Chondrocyte (in vitro differentiated cells): ENCODE data around the gene NFIX. TPM values are rescaled to one million over a fixed set of nuclear protein-coding genes. Genes with fewer than 3 reads are reported as not detected.
A peak's percentile ranks its signal among the peaks of the same experiment; 100 is the strongest.
"Not testable (repeated sequence)": the region's sequence is repeated elsewhere in the genome, so short reads cannot be mapped to it uniquely, and the experiment has no call there.

Experiments used
- DNase-seq: peaks from one replicate; pipeline ENCODE4 v3.0.0; 2021; ENCODE audit warnings: mixed read lengths, low spot score
- H3K27ac Mint-ChIP-seq: one replicate; pipeline ENCODE4 v1.8.0; 2021; ENCODE audit warnings: mild to moderate bottlenecking, moderate library complexity, mixed read lengths; ENCODE audit not compliant: unreplicated experiment
- H3K27me3 Mint-ChIP-seq: 2 replicates; pipeline ENCODE4 v1.8.0; 2021; ENCODE audit warnings: low read depth, mixed read lengths
- H3K36me3 Mint-ChIP-seq: 2 replicates; pipeline ENCODE4 v1.8.0; 2021; ENCODE audit warnings: low read depth, mixed read lengths
- H3K4me1 Mint-ChIP-seq: 2 replicates; pipeline ENCODE4 v1.8.0; 2021; ENCODE audit warnings: low read depth, mild to moderate bottlenecking, mixed read lengths
- H3K4me3 Mint-ChIP-seq: one replicate; pipeline ENCODE4 v1.8.0; 2021; ENCODE audit warnings: mild to moderate bottlenecking, moderate library complexity, mixed read lengths; ENCODE audit not compliant: unreplicated experiment
- H3K9me3 Mint-ChIP-seq: 2 replicates; pipeline ENCODE4 v1.8.0; 2021; ENCODE audit warnings: low read depth, mixed read lengths
- CTCF ChIP-seq: fragments of 200-600 bp; sonication (generic); IDR thresholded peaks from 2 replicates; pipeline ENCODE4 v1.5.0; 2021; ENCODE audit warnings: antibody characterized with exemption, mild to moderate bottlenecking, moderate library complexity
- total RNA-seq: library from RNA; stranded (reverse); gene quantifications from 3 replicates; pipeline ENCODE4 v1.2.1, GENCODE V29; 2021

NFIX gene
- total RNA-seq, 1 donor from 2014 or later, result 98.9 TPM

GRCh38 chr19:12947702-12948611 lies 47.3 kb upstream of the NFIX start:
- DNase-seq, result no peak
- Mint-ChIP-seq H3K27ac (peak overlapping the region; percentile 78), H3K36me3 (peaks cover 31% of the 10 kb centered on the region), H3K9me3 (no peaks in the 10 kb centered on the region), H3K4me1 (peaks cover 56% of the 10 kb centered on the region), H3K4me3 (no peak overlapping the region), H3K27me3 (no peaks in the 10 kb centered on the region)
- no peak for TF ChIP-seq CTCF

- no peaks in the 10 kb centered on the region for H3K9me3 Mint-ChIP-seq
- no peak overlapping the region for H3K27ac Mint-ChIP-seq
- H3K4me3 Mint-ChIP-seq, result no peak overlapping the region
- no peak for TF ChIP-seq CTCF
- peaks cover 57% of the 10 kb centered on the region for H3K4me1 Mint-ChIP-seq
- H3K27me3 Mint-ChIP-seq, result no peaks in the 10 kb centered on the region
- DNase-seq, result no peak
- peaks cover 24% of the 10 kb centered on the region for H3K36me3 Mint-ChIP-seq
Measured at GRCh38 chr19:12948612-12949362, 46.5 kb upstream of the NFIX start.

- no peak for DNase-seq
- H3K4me1 Mint-ChIP-seq, result peaks cover 61% of the 10 kb centered on the region
Measured at GRCh38 chr19:12949363-12950283, 45.7 kb upstream of the NFIX start.

GRCh38 chr19:12952050-12952449 lies 43.2 kb upstream of the NFIX start:
- not testable (repeated sequence) for H3K27me3 Mint-ChIP-seq, H3K9me3 Mint-ChIP-seq, DNase-seq
- peaks cover 25% of the 10 kb centered on the region for H3K36me3 Mint-ChIP-seq
- H3K27ac Mint-ChIP-seq, result peak overlapping the region; percentile 99
- H3K4me3 Mint-ChIP-seq, result peak overlapping the region; percentile 51
- H3K4me1 Mint-ChIP-seq, result peaks cover 70% of the 10 kb centered on the region

More at GRCh38 chr19:12949363-12950283, 45.7 kb upstream of the NFIX start:
- TF ChIP-seq CTCF, result no peak
- Mint-ChIP-seq H3K36me3 (peaks cover 25% of the 10 kb centered on the region), H3K9me3 (no peaks in the 10 kb centered on the region), H3K27me3 (no peaks in the 10 kb centered on the region), H3K4me3 (no peak overlapping the region), H3K27ac (peak overlapping the region; percentile 99)

- Mint-ChIP-seq H3K36me3 (peaks cover 25% of the 10 kb centered on the region), H3K27ac (peak overlapping the region; percentile 99), H3K27me3 (no peaks in the 10 kb centered on the region), H3K4me1 (peaks cover 70% of the 10 kb centered on the region), H3K9me3 (no peaks in the 10 kb centered on the region), H3K4me3 (peak overlapping the region; percentile 51)
- DNase-seq, result no peak
- TF ChIP-seq CTCF, result no peak
Measured at GRCh38 chr19:12952488-12953137, 42.7 kb upstream of the NFIX start.
